Esophagus muscularis mucosa (tissue), 3 donors: Measurements from ENCODE around the gene ZFYVE27.
A peak's percentile ranks its signal among the peaks of the same experiment; 100 is the strongest.

Experiments
- POLR2A ChIP-seq: fragments of 450-650 bp; IDR thresholded peaks from one replicate; pipeline ENCODE4 v1.6.1; 2017; ENCODE audit warnings: antibody characterized with exemption, moderate library complexity, mild to moderate bottlenecking, low read depth
- TF ChIP-seq, protein P1 (sequence below), 3 experiments: fragments of 200-600 bp in 2 of 3; fragments of 450-650 bp in 1 of 3; sonication (generic) in 2 of 3; IDR thresholded peaks; one replicate each; pipeline ENCODE4 v1.5.1; 2017 to 2019; ENCODE audit warnings: antibody characterized with exemption in 3 of 3, mild to moderate bottlenecking in 2 of 3, moderate library complexity in 1 of 3

DNA sequence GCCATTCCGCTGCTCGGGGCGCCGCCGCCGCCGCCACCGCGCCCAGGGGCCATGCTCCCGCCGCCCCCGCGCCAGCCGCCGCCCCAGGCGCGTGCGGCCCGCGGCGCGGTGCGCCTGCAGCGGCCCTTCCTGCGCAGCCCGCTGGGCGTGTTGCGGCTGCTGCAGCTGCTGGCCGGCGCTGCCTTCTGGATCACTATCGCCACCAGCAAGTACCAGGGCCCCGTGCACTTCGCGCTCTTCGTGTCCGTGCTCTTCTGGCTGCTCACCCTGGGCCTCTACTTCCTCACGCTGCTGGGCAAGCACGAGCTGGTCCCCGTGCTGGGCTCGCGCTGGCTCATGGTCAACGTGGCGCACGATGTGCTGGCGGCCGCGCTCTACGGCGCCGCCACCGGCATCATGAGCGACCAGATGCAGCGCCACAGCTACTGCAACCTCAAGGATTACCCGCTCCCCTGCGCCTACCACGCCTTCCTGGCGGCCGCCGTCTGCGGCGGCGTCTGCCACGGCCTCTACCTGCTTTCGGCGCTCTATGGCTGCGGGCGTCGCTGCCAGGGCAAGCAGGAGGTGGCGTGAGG is 23.0 kb upstream of the ZFYVE27 start:
- TF ChIP-seq, protein P1, sequence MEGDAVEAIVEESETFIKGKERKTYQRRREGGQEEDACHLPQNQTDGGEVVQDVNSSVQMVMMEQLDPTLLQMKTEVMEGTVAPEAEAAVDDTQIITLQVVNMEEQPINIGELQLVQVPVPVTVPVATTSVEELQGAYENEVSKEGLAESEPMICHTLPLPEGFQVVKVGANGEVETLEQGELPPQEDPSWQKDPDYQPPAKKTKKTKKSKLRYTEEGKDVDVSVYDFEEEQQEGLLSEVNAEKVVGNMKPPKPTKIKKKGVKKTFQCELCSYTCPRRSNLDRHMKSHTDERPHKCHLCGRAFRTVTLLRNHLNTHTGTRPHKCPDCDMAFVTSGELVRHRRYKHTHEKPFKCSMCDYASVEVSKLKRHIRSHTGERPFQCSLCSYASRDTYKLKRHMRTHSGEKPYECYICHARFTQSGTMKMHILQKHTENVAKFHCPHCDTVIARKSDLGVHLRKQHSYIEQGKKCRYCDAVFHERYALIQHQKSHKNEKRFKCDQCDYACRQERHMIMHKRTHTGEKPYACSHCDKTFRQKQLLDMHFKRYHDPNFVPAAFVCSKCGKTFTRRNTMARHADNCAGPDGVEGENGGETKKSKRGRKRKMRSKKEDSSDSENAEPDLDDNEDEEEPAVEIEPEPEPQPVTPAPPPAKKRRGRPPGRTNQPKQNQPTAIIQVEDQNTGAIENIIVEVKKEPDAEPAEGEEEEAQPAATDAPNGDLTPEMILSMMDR (IDR thresholded peaks at IDR 0.05): peak in 1 of 3 experiments; percentile 24
- TF ChIP-seq POLR2A: no peak
